A549 (cell line): ENCODE measurements around the gene TUBGCP3. TPM values are rescaled to one million over a fixed set of nuclear protein-coding genes. Genes with fewer than 3 reads are reported as not detected.

Experiments
- ATAC-seq, 2 experiments: fragments of 200-7000 bp in 1 of 2; fragments of >200 bp in 1 of 2; cut with Nextera tagmentation in 1 of 2; cut with Tn5 transposase in 1 of 2; 3 replicates each; pipeline versions ENCODE4 v1.8.0 to v1.9.1; 2018 to 2020; ENCODE audit warnings: mild to moderate bottlenecking in 1 of 2, moderate library complexity in 1 of 2
- CTCF ChIA-PET: fragments of 300-600 bp; sonication (Branson Sonifier 250); formaldehyde crosslinking; extraction: SDS; loops from one replicate; lab custom pipeline; 2021; ENCODE audit warnings: antibody characterized with exemption, inconsistent platforms; lab: Yijun Ruan, JAX
- POLR2A ChIA-PET: fragments of 350-600 bp; formaldehyde crosslinking; extraction: SDS; loops from one replicate; lab custom pipeline; 2021; ENCODE audit warnings: antibody characterized with exemption, inconsistent platforms; lab: Yijun Ruan, JAX
- DNase-seq, 2 experiments: peaks; one replicate each; pipeline versions ENCODE4 v3.0.0 to v3.0.0-alpha.2; 2011 to 2016; ENCODE audit warnings: low read depth in 1 of 2, low spot score in 1 of 2
- FAIRE-seq: peaks from 2 replicates; lab custom pipeline; 2011; peaks lifted over from hg19 to GRCh38; lab: Jason Lieb, UNC
- H3K27ac ChIP-seq, 2 experiments: fragments of >200 bp; sonication (Bioruptor Twin); formaldehyde crosslinking; 3 replicates each; pipeline ENCODE4 v1.5.1; 2016 to 2017
- H3K4me1 ChIP-seq: fragments of >200 bp; sonication (Bioruptor Twin); formaldehyde crosslinking; 3 replicates; pipeline ENCODE4 v1.6.1; 2016
- H3K4me2 ChIP-seq: fragments of >200 bp; sonication (Bioruptor Twin); formaldehyde crosslinking; 3 replicates; pipeline ENCODE4 v1.6.1; 2016
- H3K4me3 ChIP-seq: fragments of >200 bp; sonication (Bioruptor Twin); formaldehyde crosslinking; 3 replicates; pipeline ENCODE4 v1.5.1; 2016
- H3K9me3 ChIP-seq: fragments of >200 bp; sonication (Bioruptor Twin); formaldehyde crosslinking; 3 replicates; pipeline ENCODE4 v1.6.1; 2016
- BCL3 ChIP-seq: fragments of >200 bp; sonication (Bioruptor Twin); formaldehyde crosslinking; IDR thresholded peaks from 3 replicates; pipeline ENCODE4 v1.6.1; 2016
- CEBPB ChIP-seq, 2 experiments: fragments of >200 bp in 1 of 2; sonication (Bioruptor Twin) in 1 of 2; formaldehyde crosslinking in 1 of 2; IDR thresholded peaks; 2 replicates each; pipeline ENCODE4 v1.6.1; 2012 to 2016
- CHD2 ChIP-seq: fragments of 150-350 bp; IDR thresholded peaks from 2 replicates; pipeline ENCODE4 v1.6.1; 2014; ENCODE audit warnings: low read length; ENCODE audit not compliant: partially characterized antibody
- CTCF ChIP-seq: fragments of >200 bp; sonication (Bioruptor Twin); formaldehyde crosslinking; IDR thresholded peaks from 3 replicates; pipeline ENCODE4 v1.5.1; 2016
- EHF ChIP-seq: fragments of 250-450 bp; sonication (Bioruptor Pico); IDR thresholded peaks from 2 replicates; pipeline ENCODE4 v1.5.0; 2020; ENCODE audit warnings: mild to moderate bottlenecking
- ESRRA ChIP-seq: fragments of 150-350 bp; IDR thresholded peaks from 2 replicates; pipeline ENCODE4 v1.6.1; 2014; ENCODE audit warnings: mild to moderate bottlenecking, low read length, borderline replicate concordance
- GATA3 ChIP-seq: IDR thresholded peaks from 2 replicates; pipeline ENCODE4 v1.6.1; 2012; ENCODE audit warnings: borderline replicate concordance
- HES2 ChIP-seq: fragments of >200 bp; sonication (Bioruptor Twin); formaldehyde crosslinking; IDR thresholded peaks from 2 replicates; pipeline ENCODE4 v1.6.1; 2016
- HEYL ChIP-seq: fragments of 250-450 bp; sonication (Bioruptor Pico); IDR thresholded peaks from 2 replicates; pipeline ENCODE4 v1.8.0; 2021; ENCODE audit warnings: mild to moderate bottlenecking, moderate library complexity
- HOXA7 ChIP-seq: fragments of 250-450 bp; sonication (Bioruptor Pico); IDR thresholded peaks from 2 replicates; pipeline ENCODE4 v1.5.0; 2020; ENCODE audit warnings: mild to moderate bottlenecking, moderate library complexity
- HOXB13 ChIP-seq: fragments of 250-450 bp; sonication (Bioruptor Pico); IDR thresholded peaks from 2 replicates; pipeline ENCODE4 v1.5.0; 2020; ENCODE audit warnings: low read depth, mild to moderate bottlenecking, moderate library complexity
- HOXB5 ChIP-seq: fragments of 250-450 bp; sonication (Bioruptor Pico); IDR thresholded peaks from 2 replicates; pipeline ENCODE4 v1.5.0; 2020; ENCODE audit warnings: mild to moderate bottlenecking, moderate library complexity
- JUN ChIP-seq, 2 experiments: fragments of >200 bp; sonication (Bioruptor Twin); formaldehyde crosslinking; IDR thresholded peaks; 2 replicates in 1 of 2; 3 replicates in 1 of 2; pipeline ENCODE4 v1.6.1; 2016 to 2017
- MAX ChIP-seq: IDR thresholded peaks from 2 replicates; pipeline ENCODE4 v1.6.1; 2012
- MYC ChIP-seq: IDR thresholded peaks from 2 replicates; pipeline ENCODE4 v1.6.1; 2012; ENCODE audit warnings: mild to moderate bottlenecking, inconsistent platforms, low read length, improper control_type of control experiment, borderline replicate concordance
- NFE2L2 ChIP-seq: fragments of 150-350 bp; conservative IDR thresholded peaks from 2 replicates; pipeline ENCODE4 v1.6.1; 2014; ENCODE audit warnings: low read length
- NPAS2 ChIP-seq: fragments of 250-450 bp; sonication (Bioruptor Pico); IDR thresholded peaks from 2 replicates; pipeline ENCODE4 v1.8.0; 2022; ENCODE audit warnings: mild to moderate bottlenecking, moderate library complexity, borderline replicate concordance
- POLR2A ChIP-seq: IDR thresholded peaks from 2 replicates; pipeline ENCODE4 v1.6.1; 2012; ENCODE audit warnings: mild to moderate bottlenecking, low read length
- POLR2AphosphoS2 ChIP-seq: conservative IDR thresholded peaks from 2 replicates; pipeline ENCODE4 v1.6.1; 2012; ENCODE audit warnings: low read length, improper control_type of control experiment, inconsistent platforms
- RARB ChIP-seq: fragments of 250-450 bp; sonication (Bioruptor Pico); IDR thresholded peaks from 2 replicates; pipeline ENCODE4 v1.8.0; 2021; ENCODE audit warnings: mild to moderate bottlenecking, moderate library complexity
- RCOR1 ChIP-seq: fragments of 150-350 bp; IDR thresholded peaks from 2 replicates; pipeline ENCODE4 v1.6.1; 2014; ENCODE audit warnings: antibody characterized with exemption, low read length, low read depth
- REST ChIP-seq: fragments of 200-600 bp; sonication (generic); IDR thresholded peaks from 2 replicates; pipeline ENCODE4 v1.6.1; 2016; ENCODE audit warnings: antibody characterized with exemption, mild to moderate bottlenecking, moderate library complexity
- RFX5 ChIP-seq: fragments of 450-650 bp; IDR thresholded peaks from 2 replicates; pipeline ENCODE4 v1.7.1; 2014; ENCODE audit warnings: antibody characterized with exemption, mild to moderate bottlenecking, moderate library complexity
- RNF2 ChIP-seq: fragments of 200-600 bp; sonication (generic); IDR thresholded peaks from 2 replicates; pipeline ENCODE4 v1.6.1; 2016; ENCODE audit warnings: low read depth, mild to moderate bottlenecking, antibody characterized with exemption, moderate library complexity, borderline replicate concordance
- SMC3 ChIP-seq: fragments of >200 bp; sonication (Bioruptor Twin); formaldehyde crosslinking; IDR thresholded peaks from 3 replicates; pipeline ENCODE4 v1.6.1; 2018; ENCODE audit warnings: inconsistent platforms
- TFCP2L1 ChIP-seq: fragments of 250-450 bp; sonication (Bioruptor Pico); IDR thresholded peaks from 2 replicates; pipeline ENCODE4 v1.5.0; 2021; ENCODE audit warnings: mild to moderate bottlenecking
- USF2 ChIP-seq: fragments of 450-650 bp; IDR thresholded peaks from 2 replicates; pipeline ENCODE4 v1.6.1; 2014; ENCODE audit warnings: antibody characterized with exemption
- ZNF302 ChIP-seq: fragments of 250-450 bp; sonication (Bioruptor Pico); IDR thresholded peaks from 2 replicates; pipeline ENCODE4 v1.9.0; 2021; ENCODE audit warnings: inconsistent platforms, mild to moderate bottlenecking, moderate library complexity
- WGBS: methylation state at CpG from one replicate; pipeline ENCODE4 v1.1.6; 2017; ENCODE audit errors: missing lambda C conversion rate; 5-methylcytosine and 5-hydroxymethylcytosine counted together
- polyA plus RNA-seq, 4 experiments: library from polyadenylated mRNA; depleted of rRNA in 3 of 4; stranded (reverse); fragments of >200 nt; fragmentation: RNase III in 1 of 4; extraction: RNeasy Plus Mini Kit Qiagen cat#74134 plus additional on column Dnase treatment in 1 of 4; gene quantifications; 2 replicates in 3 of 4; 3 replicates in 1 of 4; pipeline ENCODE4 v1.2.3, GENCODE V29; 2011 to 2017

TUBGCP3 gene
- polyA plus RNA-seq, 2 of the 4 experiments (the other 2 are of a cell fraction) = 15.9 to 21.3 TPM

GRCh38 chr13:112447761-112448603, 140.0 kb downstream of the TUBGCP3 start:
- ATAC-seq = no peak
- no peaks in the 10 kb centered on the region for H3K9me3 ChIP-seq
- no peak for TF ChIP-seq SMC3
- TF ChIP-seq EHF (CRISPR knock-in tag) = no peak
- TF ChIP-seq USF2 = no peak
- no peak for TF ChIP-seq CHD2
- no peak for TF ChIP-seq POLR2AphosphoS2
- TF ChIP-seq RNF2 = no peak
- TF ChIP-seq RFX5 = no peak
- TF ChIP-seq REST = no peak
- TF ChIP-seq TFCP2L1 (CRISPR knock-in tag) = no peak
- no peak for TF ChIP-seq HOXB13
- no peak for TF ChIP-seq MAX
- TF ChIP-seq CEBPB (IDR thresholded peaks at IDR 0.05) = no peak
- no peak for TF ChIP-seq RARB (CRISPR knock-in tag)
- TF ChIP-seq HES2 = no peak
- no peak for FAIRE-seq
- H3K4me2 ChIP-seq = no peak overlapping the region
- 62% methylated on average over 15 of the region's 27 CpGs for WGBS
- no peak for DNase-seq
- H3K4me3 ChIP-seq = no peak overlapping the region
- POLR2A ChIA-PET = no interaction called here
- H3K4me1 ChIP-seq = no peaks in the 10 kb centered on the region
- no peak overlapping the region for H3K27ac ChIP-seq
- CTCF ChIA-PET = interaction anchor here (8.4 kb wide), 1 partner anchor 973 kb away, joined by 113 read pairs; no protein-coding TSS in a partner anchor

GRCh38 chr13:112447306-112447705, 140.6 kb downstream of the TUBGCP3 start:
- WGBS = 44% methylated on average over 2 of the region's 2 CpGs
- FAIRE-seq = no peak
- no peaks in the 10 kb centered on the region for H3K9me3 ChIP-seq
- ChIA-PET CTCF (interaction anchor here (8.4 kb wide), 1 partner anchor 972 kb away, joined by 113 read pairs; no protein-coding TSS in a partner anchor), POLR2A (no interaction called here)
- H3K4me1 ChIP-seq = no peaks in the 10 kb centered on the region
- H3K4me3 ChIP-seq = no peak overlapping the region
- no peak for DNase-seq
- ATAC-seq = no peak
- TF ChIP-seq EHF (CRISPR knock-in tag) (no peak), RNF2 (no peak), HOXB5 (CRISPR knock-in tag) (no peak), CHD2 (no peak), NPAS2 (no peak), GATA3 (no peak), ZNF302 (CRISPR knock-in tag) (no peak), CEBPB (IDR thresholded peaks at IDR 0.05) (no peak), JUN (IDR thresholded peaks at IDR 0.05) (no peak), HEYL (CRISPR knock-in tag) (no peak), NFE2L2 (no peak), POLR2A (no peak), CTCF (no peak), HOXA7 (CRISPR knock-in tag) (no peak), BCL3 (no peak), MYC (no peak), RCOR1 (no peak), ESRRA (no peak), RFX5 (no peak), USF2 (no peak)
- no peak overlapping the region for H3K4me2 ChIP-seq
- no peak overlapping the region for H3K27ac ChIP-seq
